Mesothelial cell of epicardium (in vitro differentiated cells): Measurements from ENCODE around the gene GALNT13. TPM values are rescaled to one million over a fixed set of nuclear protein-coding genes. Genes with fewer than 3 reads are reported as not detected.

Experiments
- DNase-seq, 2 experiments: peaks; one replicate each; pipeline ENCODE4 v3.0.0; 2021; ENCODE audit warnings: low spot score in 2 of 2; ENCODE audit not compliant: unreplicated experiment in 2 of 2
- H3K27ac Mint-ChIP-seq: 2 replicates; pipeline ENCODE4 v1.8.0; 2021; ENCODE audit warnings: mixed read lengths
- H3K27me3 Mint-ChIP-seq: 2 replicates; pipeline ENCODE4 v1.8.0; 2021; ENCODE audit warnings: low read depth, mixed read lengths
- H3K36me3 Mint-ChIP-seq: 2 replicates; pipeline ENCODE4 v1.8.0; 2021; ENCODE audit warnings: mixed read lengths
- H3K4me1 Mint-ChIP-seq: 2 replicates; pipeline ENCODE4 v1.8.0; 2021; ENCODE audit warnings: mixed read lengths
- H3K4me3 Mint-ChIP-seq: 2 replicates; pipeline ENCODE4 v1.8.0; 2021; ENCODE audit warnings: mild to moderate bottlenecking, moderate library complexity, mixed read lengths
- H3K9me3 Mint-ChIP-seq: 2 replicates; pipeline ENCODE4 v1.8.0; 2021; ENCODE audit warnings: mixed read lengths
- total RNA-seq: library from RNA; stranded (reverse); gene quantifications from 3 replicates; pipeline ENCODE4 v1.2.1, GENCODE V29; 2021
- TF ChIP-seq, protein P1 (sequence below): fragments of 200-600 bp; sonication (generic); IDR thresholded peaks from one replicate; pipeline ENCODE4 v1.5.0; 2021; ENCODE audit warnings: antibody characterized with exemption; ENCODE audit not compliant: unreplicated experiment

The GALNT13 gene
- total RNA-seq, 1 donor from 2014 or later: 15.8 TPM

DNA sequence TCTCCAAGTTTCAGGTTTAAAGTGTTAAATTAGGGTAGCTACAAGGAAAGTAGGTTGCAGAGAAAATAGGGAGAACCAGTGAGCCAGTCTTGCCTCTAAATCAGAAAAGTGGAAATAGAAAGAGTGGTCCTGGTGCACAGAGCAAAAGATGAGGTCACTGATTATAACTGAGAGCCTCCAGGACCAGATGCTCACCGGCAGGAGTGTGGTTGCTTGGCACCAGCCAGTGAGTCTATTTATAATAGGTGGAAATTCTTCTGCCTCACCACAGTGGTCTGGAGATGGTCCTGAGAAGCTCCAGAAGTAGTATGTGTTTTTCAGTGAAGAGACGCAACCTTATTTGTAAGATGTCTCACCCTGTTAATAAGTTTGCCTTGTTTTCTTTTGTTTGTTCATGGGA, 452.9 kb downstream of the GALNT13 start:
- TF ChIP-seq, protein P1, sequence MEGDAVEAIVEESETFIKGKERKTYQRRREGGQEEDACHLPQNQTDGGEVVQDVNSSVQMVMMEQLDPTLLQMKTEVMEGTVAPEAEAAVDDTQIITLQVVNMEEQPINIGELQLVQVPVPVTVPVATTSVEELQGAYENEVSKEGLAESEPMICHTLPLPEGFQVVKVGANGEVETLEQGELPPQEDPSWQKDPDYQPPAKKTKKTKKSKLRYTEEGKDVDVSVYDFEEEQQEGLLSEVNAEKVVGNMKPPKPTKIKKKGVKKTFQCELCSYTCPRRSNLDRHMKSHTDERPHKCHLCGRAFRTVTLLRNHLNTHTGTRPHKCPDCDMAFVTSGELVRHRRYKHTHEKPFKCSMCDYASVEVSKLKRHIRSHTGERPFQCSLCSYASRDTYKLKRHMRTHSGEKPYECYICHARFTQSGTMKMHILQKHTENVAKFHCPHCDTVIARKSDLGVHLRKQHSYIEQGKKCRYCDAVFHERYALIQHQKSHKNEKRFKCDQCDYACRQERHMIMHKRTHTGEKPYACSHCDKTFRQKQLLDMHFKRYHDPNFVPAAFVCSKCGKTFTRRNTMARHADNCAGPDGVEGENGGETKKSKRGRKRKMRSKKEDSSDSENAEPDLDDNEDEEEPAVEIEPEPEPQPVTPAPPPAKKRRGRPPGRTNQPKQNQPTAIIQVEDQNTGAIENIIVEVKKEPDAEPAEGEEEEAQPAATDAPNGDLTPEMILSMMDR: no peak
- Mint-ChIP-seq H3K36me3 (peaks cover 4% of the 10 kb centered on the region), H3K4me3 (no peak overlapping the region), H3K9me3 (peaks cover 9% of the 10 kb centered on the region), H3K27me3 (no peaks in the 10 kb centered on the region), H3K4me1 (no peaks in the 10 kb centered on the region), H3K27ac (no peak overlapping the region)
- no peak for DNase-seq

DNA sequence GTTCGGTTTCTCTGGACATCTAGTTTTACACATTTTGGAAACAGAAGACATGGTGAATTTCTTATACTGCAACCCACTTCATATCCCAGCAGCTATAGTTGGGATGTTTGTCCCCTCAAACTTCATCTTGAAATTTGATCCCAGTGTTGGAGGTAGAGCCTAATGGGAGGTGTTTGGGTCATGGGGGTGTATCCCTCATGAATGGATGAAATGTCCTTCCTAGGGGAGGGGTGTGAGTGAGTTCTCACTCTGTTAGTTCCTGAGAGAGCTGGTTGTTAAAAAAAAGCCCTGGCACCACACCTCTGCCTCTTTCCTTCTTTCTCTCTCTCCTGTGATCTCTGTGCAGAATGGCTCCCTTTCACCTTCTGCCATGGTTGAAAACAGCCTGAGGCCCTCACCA, 457.8 kb downstream of the GALNT13 start:
- H3K27ac Mint-ChIP-seq: no peak overlapping the region
- peaks cover 9% of the 10 kb centered on the region for H3K9me3 Mint-ChIP-seq
- no peak for DNase-seq
- peaks cover 4% of the 10 kb centered on the region for H3K36me3 Mint-ChIP-seq
- TF ChIP-seq, protein P1: no peak
- H3K4me1 Mint-ChIP-seq: peaks cover 23% of the 10 kb centered on the region
- no peaks in the 10 kb centered on the region for H3K27me3 Mint-ChIP-seq
- no peak overlapping the region for H3K4me3 Mint-ChIP-seq

DNA sequence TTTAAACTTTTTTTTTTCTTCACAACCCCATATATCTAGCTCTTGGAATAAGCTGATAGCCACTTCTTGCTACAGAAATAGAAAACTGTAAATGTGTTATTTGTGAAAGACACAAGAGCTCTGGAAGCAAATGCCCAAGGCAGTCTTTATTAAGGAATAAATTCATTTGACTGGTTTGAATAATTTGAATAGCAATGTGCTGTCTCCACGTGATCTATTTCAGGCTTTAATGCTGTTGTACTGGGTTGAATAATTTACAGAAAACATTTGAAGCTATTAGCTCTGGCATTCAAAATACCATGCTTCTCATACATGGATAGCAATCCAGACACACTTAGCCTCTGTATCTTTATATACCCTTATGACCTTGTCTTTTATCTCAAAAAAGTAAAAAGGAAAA, 460.1 kb downstream of the GALNT13 start:
- Mint-ChIP-seq H3K4me1 (peaks cover 23% of the 10 kb centered on the region), H3K27me3 (no peaks in the 10 kb centered on the region), H3K4me3 (no peak overlapping the region), H3K27ac (peak overlapping the region; percentile 30), H3K36me3 (peaks cover 4% of the 10 kb centered on the region), H3K9me3 (peaks cover 9% of the 10 kb centered on the region)
- no peak for DNase-seq
- TF ChIP-seq, protein P1: no peak

DNA sequence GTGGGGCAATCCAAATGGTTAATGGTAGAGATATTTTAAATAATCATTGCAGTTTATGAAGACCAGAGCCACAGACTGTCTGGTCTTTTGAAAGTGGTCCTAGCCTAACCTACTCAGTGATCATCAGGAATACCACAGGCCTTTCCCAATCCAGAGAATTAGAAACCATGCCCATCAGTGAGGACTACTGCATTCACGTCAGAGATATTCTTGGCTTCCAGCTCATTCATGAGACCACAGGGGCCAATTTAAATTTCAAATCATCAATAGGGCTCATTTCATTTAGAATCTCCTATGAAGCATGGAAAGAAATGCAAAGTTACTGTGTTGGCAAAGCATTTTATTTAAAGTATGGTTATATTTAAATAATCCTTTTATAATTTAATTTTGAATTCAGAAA, 464.5 kb downstream of the GALNT13 start:
- no peak overlapping the region for H3K4me3 Mint-ChIP-seq
- no peaks in the 10 kb centered on the region for H3K36me3 Mint-ChIP-seq
- H3K9me3 Mint-ChIP-seq: no peaks in the 10 kb centered on the region
- peaks cover 17% of the 10 kb centered on the region for H3K4me1 Mint-ChIP-seq
- H3K27ac Mint-ChIP-seq: no peak overlapping the region
- H3K27me3 Mint-ChIP-seq: no peaks in the 10 kb centered on the region
- TF ChIP-seq, protein P1: no peak
- no peak for DNase-seq

DNA sequence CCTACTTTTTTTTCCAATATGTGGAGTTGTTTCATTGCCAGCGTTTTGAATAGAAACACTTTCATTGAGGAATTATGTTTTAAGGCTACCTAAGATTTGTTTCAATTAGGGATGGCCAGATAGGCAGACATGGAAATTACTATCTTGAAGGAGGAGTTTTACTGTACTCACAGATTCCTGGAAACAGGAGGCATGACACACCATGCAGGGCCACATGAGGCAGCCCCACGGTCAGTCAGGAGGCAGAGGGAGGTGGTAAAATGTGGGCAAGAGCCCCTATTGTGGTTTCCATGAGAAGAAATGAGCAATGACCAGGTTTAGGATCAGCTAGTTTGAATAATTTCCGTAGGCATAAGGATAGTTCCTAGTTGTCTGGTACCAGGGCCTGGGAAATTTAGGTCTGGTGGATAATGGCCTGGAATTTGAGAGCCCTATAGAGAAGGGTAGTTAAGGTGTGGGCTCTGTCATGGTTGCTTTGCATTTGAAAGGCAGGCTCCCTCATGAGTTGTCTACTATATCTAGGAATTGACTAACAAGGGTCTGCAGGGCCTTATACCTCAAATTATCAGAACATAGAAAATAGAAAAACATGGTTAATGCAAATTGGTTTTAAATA, 466.7 kb downstream of the GALNT13 start:
- Mint-ChIP-seq H3K4me3 (no peak overlapping the region), H3K36me3 (no peaks in the 10 kb centered on the region), H3K27me3 (no peaks in the 10 kb centered on the region), H3K9me3 (no peaks in the 10 kb centered on the region), H3K27ac (no peak overlapping the region), H3K4me1 (peaks cover 5% of the 10 kb centered on the region)
- TF ChIP-seq, protein P1: no peak
- DNase-seq: no peak

DNA sequence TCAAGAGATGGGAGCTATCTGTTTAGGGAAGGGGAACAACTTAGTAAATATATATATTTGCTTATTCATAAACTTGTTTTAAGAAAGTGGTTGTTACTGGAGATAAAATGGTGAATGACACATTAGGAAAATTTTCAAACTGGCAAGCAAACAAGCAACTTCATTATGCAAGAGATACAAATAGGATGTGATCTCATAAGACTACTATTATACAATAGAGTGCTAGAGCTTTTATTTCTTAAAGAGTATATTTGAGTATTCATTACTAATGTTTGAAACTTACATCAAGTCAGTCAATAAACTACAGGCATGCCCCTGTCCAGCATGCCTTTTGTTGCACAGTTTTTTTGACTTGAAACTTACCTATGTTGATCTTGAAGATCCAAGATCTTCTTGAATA, 471.6 kb downstream of the GALNT13 start:
- TF ChIP-seq, protein P1: no peak
- no peaks in the 10 kb centered on the region for H3K36me3 Mint-ChIP-seq
- DNase-seq: no peak
- no peak overlapping the region for H3K27ac Mint-ChIP-seq
- no peaks in the 10 kb centered on the region for H3K4me1 Mint-ChIP-seq
- H3K9me3 Mint-ChIP-seq: no peaks in the 10 kb centered on the region
- H3K27me3 Mint-ChIP-seq: no peaks in the 10 kb centered on the region
- H3K4me3 Mint-ChIP-seq: no peak overlapping the region
